Calu3 (cell line): Measurements from ENCODE around the gene CAMK1D. TPM values are rescaled to one million over a fixed set of nuclear protein-coding genes. Genes with fewer than 3 reads are reported as not detected.
"Not testable (repeated sequence)": the region's sequence is repeated elsewhere in the genome, so short reads cannot be mapped to it uniquely, and the experiment has no call there.

ENCODE experiments used
- BruUV-seq: library from RNA; stranded (reverse); fragments of 400-500 nt; replicated peaks from 2 replicates; lab custom pipeline; 2021; lab: Mats Ljungman, UMichigan
- CTCF ChIA-PET: fragments of 300-600 bp; sonication (Branson Sonifier 250); formaldehyde crosslinking; loops from one replicate; lab custom pipeline; 2022; ENCODE audit warnings: antibody characterized with exemption; lab: Charles Lee
- DNase-seq: peaks from one replicate; pipeline ENCODE4 v3.0.0; 2022
- H3K27ac Mint-ChIP-seq: one replicate; pipeline ENCODE4 v1.8.0; 2022; ENCODE audit warnings: mixed read lengths; ENCODE audit not compliant: unreplicated experiment
- H3K27me3 Mint-ChIP-seq: one replicate; pipeline ENCODE4 v1.8.0; 2022; ENCODE audit warnings: mixed read lengths; ENCODE audit not compliant: unreplicated experiment
- H3K36me3 Mint-ChIP-seq: one replicate; pipeline ENCODE4 v1.8.0; 2022; ENCODE audit warnings: mild to moderate bottlenecking, moderate library complexity, mixed read lengths; ENCODE audit not compliant: insufficient read depth, unreplicated experiment
- H3K4me1 Mint-ChIP-seq: one replicate; pipeline ENCODE4 v1.8.0; 2022; ENCODE audit warnings: mild to moderate bottlenecking, low read depth, mixed read lengths; ENCODE audit not compliant: unreplicated experiment
- H3K4me3 Mint-ChIP-seq: one replicate; pipeline ENCODE4 v1.8.0; 2022; ENCODE audit warnings: mild to moderate bottlenecking, low read depth, moderate library complexity, mixed read lengths; ENCODE audit not compliant: unreplicated experiment
- H3K9me3 Mint-ChIP-seq: one replicate; pipeline ENCODE4 v1.8.0; 2022; ENCODE audit warnings: low read depth, mixed read lengths; ENCODE audit not compliant: unreplicated experiment
- CTCF ChIP-seq: fragments of 200-600 bp; IDR thresholded peaks from one replicate; pipeline ENCODE4 v1.8.0; 2022; ENCODE audit warnings: antibody characterized with exemption; ENCODE audit not compliant: unreplicated experiment
- intact Hi-C: fragments of 100-400 bp; cut with micrococcal nuclease; formaldehyde crosslinking; loops from one replicate; pipeline ENCODE4 v1.10.0; 2022; ENCODE audit not compliant: unreplicated experiment
- total RNA-seq: library from RNA; stranded (reverse); gene quantifications from 2 replicates; pipeline ENCODE4 v1.2.3, GENCODE V29; 2022

The CAMK1D gene
- total RNA-seq, 1 experiment from 2014 or later = 2.6 TPM

- Mint-ChIP-seq H3K27me3 (peaks cover 76% of the 10 kb centered on the region), H3K27ac (no peak overlapping the region), H3K4me1 (no peaks in the 10 kb centered on the region), H3K4me3 (no peak overlapping the region), H3K36me3 (no peaks in the 10 kb centered on the region), H3K9me3 (peaks cover 5% of the 10 kb centered on the region)
- CTCF ChIA-PET = interaction anchor here (0.5 to 1.3 kb wide), 2 partner anchors 89 to 267 kb away, joined by 3 read pairs; no protein-coding TSS in a partner anchor
- BruUV-seq = no TSS peak
- DNase-seq = no peak
- intact Hi-C loops = no loop called here
- no peak for TF ChIP-seq CTCF
Measured at GRCh38 chr10:12542133-12542670, 192.9 kb downstream of the CAMK1D start.

DNA sequence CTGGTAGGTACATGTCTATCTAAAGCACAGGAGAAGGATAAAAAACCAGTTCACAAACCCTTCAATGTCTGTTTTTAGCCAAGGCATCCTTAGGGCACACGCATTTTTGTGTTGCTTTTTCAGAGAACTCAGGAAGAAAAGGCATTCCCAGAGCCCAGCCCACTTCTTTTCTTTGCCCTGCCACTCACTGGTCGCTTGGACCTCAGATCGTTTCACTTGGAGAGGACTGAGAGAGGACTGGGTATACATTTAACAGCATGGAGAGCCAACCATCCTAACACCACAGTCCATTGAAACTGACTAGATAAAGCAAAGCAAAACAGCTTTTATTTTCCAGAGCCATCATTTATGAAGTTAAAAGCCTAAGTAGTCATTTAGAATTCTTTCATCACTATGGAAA, 194.2 kb downstream of the CAMK1D start:
- Mint-ChIP-seq H3K27me3 (peaks cover 75% of the 10 kb centered on the region), H3K4me1 (no peaks in the 10 kb centered on the region), H3K4me3 (no peak overlapping the region), H3K36me3 (no peaks in the 10 kb centered on the region), H3K27ac (no peak overlapping the region), H3K9me3 (peaks cover 5% of the 10 kb centered on the region)
- no peak for TF ChIP-seq CTCF
- no peak for DNase-seq
- CTCF ChIA-PET = no interaction called here
- BruUV-seq = no TSS peak
- intact Hi-C loops = no loop called here

DNA sequence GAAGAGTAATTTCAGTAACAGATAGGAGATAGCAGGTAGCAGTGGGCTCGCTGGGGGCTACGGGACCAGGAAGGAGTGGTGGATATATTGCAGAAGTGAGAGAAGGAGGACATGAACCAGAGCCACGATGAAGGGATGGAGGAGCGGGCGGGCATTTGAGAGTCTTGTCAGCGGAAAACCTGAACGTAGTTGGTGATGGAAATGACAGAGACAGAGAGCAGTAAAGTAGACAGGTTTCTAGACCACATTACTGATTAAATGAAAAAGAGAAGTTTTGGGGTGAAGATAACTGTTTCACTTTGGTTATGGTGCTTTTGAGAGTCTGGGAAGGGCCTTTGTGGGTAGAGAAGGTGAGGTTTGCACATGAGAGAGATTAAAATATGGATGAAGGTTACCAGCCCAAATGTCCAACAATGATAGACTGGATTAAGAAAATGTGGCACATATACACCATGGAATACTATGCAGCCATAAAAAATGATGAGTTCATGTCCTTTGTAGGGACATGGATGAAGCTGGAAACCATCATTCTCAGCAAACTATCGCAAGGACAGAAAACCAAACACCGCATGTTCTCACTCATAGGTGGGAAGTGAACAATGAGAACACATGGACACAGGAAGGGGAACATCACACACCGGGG, 196.9 kb downstream of the CAMK1D start:
- H3K9me3 Mint-ChIP-seq, H3K36me3 Mint-ChIP-seq, BruUV-seq, H3K27ac Mint-ChIP-seq, CTCF ChIA-PET, intact Hi-C loops, DNase-seq, H3K4me1 Mint-ChIP-seq, H3K4me3 Mint-ChIP-seq: not testable (repeated sequence)
- peaks cover 75% of the 10 kb centered on the region for H3K27me3 Mint-ChIP-seq

- Mint-ChIP-seq H3K27ac (no peak overlapping the region), H3K36me3 (no peaks in the 10 kb centered on the region), H3K27me3 (peaks cover 72% of the 10 kb centered on the region), H3K9me3 (peaks cover 5% of the 10 kb centered on the region), H3K4me3 (no peak overlapping the region), H3K4me1 (no peaks in the 10 kb centered on the region)
- no peak for DNase-seq
- TF ChIP-seq CTCF = no peak
- BruUV-seq = no TSS peak
- CTCF ChIA-PET = interaction anchor here (0.6 kb wide), 1 partner anchor 39 kb away, joined by 3 read pairs; no protein-coding TSS in a partner anchor
- intact Hi-C loops = no loop called here
Measured at GRCh38 chr10:12547301-12547771, 198.0 kb downstream of the CAMK1D start.

DNA sequence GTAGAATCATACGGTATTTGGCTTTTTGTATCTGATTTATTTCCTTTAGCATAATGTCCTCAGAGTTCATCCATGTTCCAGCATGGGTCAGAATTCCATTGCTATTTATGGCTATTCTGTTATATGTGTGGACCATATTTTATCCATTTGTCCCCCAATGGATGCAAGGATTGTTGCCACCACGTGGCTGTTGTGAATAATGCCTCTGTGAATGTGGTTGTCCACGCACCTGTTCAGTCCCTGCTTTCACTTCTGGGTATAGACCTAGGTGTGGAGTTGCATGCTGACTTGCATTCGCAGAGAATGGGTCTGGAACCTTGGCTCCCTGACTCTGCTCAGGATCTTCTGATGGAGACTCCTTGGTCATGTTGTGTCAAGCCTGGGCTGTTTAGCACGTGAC, 199.9 kb downstream of the CAMK1D start:
- no TSS peak for BruUV-seq
- H3K4me3 Mint-ChIP-seq = no peak overlapping the region
- no peak overlapping the region for H3K27ac Mint-ChIP-seq
- H3K9me3 Mint-ChIP-seq = peaks cover 5% of the 10 kb centered on the region
- DNase-seq = peak; percentile 7
- intact Hi-C loops = loop anchor here (2.0 kb wide), 1 partner anchor 284 kb away; no protein-coding TSS in a partner anchor
- H3K27me3 Mint-ChIP-seq = peaks cover 61% of the 10 kb centered on the region
- TF ChIP-seq CTCF = no peak
- CTCF ChIA-PET = no interaction called here
- no peaks in the 10 kb centered on the region for H3K36me3 Mint-ChIP-seq
- no peaks in the 10 kb centered on the region for H3K4me1 Mint-ChIP-seq
